H1 (cell line): ENCODE measurements around the gene HDAC8. TPM values are rescaled to one million over a fixed set of nuclear protein-coding genes. Genes with fewer than 3 reads are reported as not detected.

ENCODE experiments used
- CTCF ChIA-PET: fragments of 300-600 bp; sonication (Branson Sonifier 250); formaldehyde crosslinking; loops from one replicate; lab custom pipeline; 2021; ENCODE audit not compliant: partially characterized antibody; lab: Charles Lee
- POLR2A ChIA-PET: fragments of 300-600 bp; sonication (Branson Sonifier 250); formaldehyde crosslinking; loops from one replicate; lab custom pipeline; 2021; ENCODE audit warnings: inconsistent platforms; ENCODE audit not compliant: partially characterized antibody; lab: Charles Lee
- DNase-seq, 2 experiments: peaks; one replicate each; pipeline versions ENCODE4 v3.0.0 to v3.0.0-alpha.2; 2010 to 2022; ENCODE audit warnings: low spot score in 2 of 2, low read depth in 1 of 2, mixed read lengths in 1 of 2
- FAIRE-seq: peaks from 2 replicates; lab custom pipeline; 2011; peaks lifted over from hg19 to GRCh38; lab: Jason Lieb, UNC
- H2AFZ ChIP-seq: 2 replicates; pipeline ENCODE4 v1.8.1; 2012; ENCODE audit warnings: low read length, inconsistent platforms
- H2AK5ac ChIP-seq: 2 replicates; pipeline ENCODE4 v1.6.1; 2013; ENCODE audit warnings: low read depth, low read length
- H2BK120ac ChIP-seq: replicated peaks from 2 replicates; pipeline ENCODE3; 2013; ENCODE audit warnings: low read depth, low read length, inconsistent platforms
- H2BK12ac ChIP-seq: 2 replicates; pipeline ENCODE4 v1.6.1; 2013; ENCODE audit warnings: low read depth, low read length
- H2BK15ac ChIP-seq: 2 replicates; pipeline ENCODE4 v1.6.1; 2013; ENCODE audit warnings: low read length
- H2BK20ac ChIP-seq: 2 replicates; pipeline ENCODE4 v1.6.1; 2013; ENCODE audit warnings: low read length
- H2BK5ac ChIP-seq: 2 replicates; pipeline ENCODE4 v1.6.1; 2013; ENCODE audit warnings: low read depth, low read length
- H3K14ac ChIP-seq: 2 replicates; pipeline ENCODE4 v1.6.1; 2013; ENCODE audit warnings: inconsistent platforms; ENCODE audit not compliant: insufficient read length
- H3K18ac ChIP-seq: 2 replicates; pipeline ENCODE4 v1.6.1; 2013; ENCODE audit warnings: low read length; ENCODE audit errors: extremely low read depth
- H3K23ac ChIP-seq: 2 replicates; pipeline ENCODE4 v1.6.1; 2013; ENCODE audit warnings: inconsistent platforms; ENCODE audit not compliant: insufficient read length
- H3K23me2 ChIP-seq: 2 replicates; pipeline ENCODE4 v1.6.1; 2013; ENCODE audit warnings: low read depth, low read length
- H3K27ac ChIP-seq: 2 replicates; pipeline ENCODE4 v1.6.1; 2011; ENCODE audit warnings: low read depth, low read length, inconsistent platforms
- H3K27me3 ChIP-seq, 4 experiments: replicated peaks in 1 of 4; 1 replicate in 1 of 4; 2 replicates in 3 of 4; pipeline versions ENCODE4 v1.6.1 to v1.8.1; 2011 to 2013; ENCODE audit warnings: low read length in 3 of 4, mild to moderate bottlenecking in 3 of 4, inconsistent platforms in 2 of 4, mixed read lengths in 2 of 4, moderate library complexity in 1 of 4; ENCODE audit not compliant: control insufficient read depth in 3 of 4, insufficient read depth in 3 of 4; ENCODE audit errors: extremely low read depth in 1 of 4
- H3K36me3 ChIP-seq, 4 experiments: 2 replicates each; pipeline versions ENCODE4 v1.6.1 to v1.8.1; 2011 to 2013; ENCODE audit warnings: mild to moderate bottlenecking in 4 of 4, low read length in 3 of 4, moderate library complexity in 2 of 4, control low read depth in 1 of 4, inconsistent platforms in 1 of 4; ENCODE audit not compliant: insufficient read depth in 4 of 4, control insufficient read depth in 2 of 4
- H3K4ac ChIP-seq: replicated peaks from 2 replicates; pipeline ENCODE3; 2013; ENCODE audit warnings: low read length, low read depth, mixed read lengths, inconsistent platforms; ENCODE audit not compliant: insufficient read length
- H3K4me1 ChIP-seq, 4 experiments: replicated peaks in 1 of 4; 1 replicate in 1 of 4; 2 replicates in 3 of 4; pipeline versions ENCODE4 v1.6.1 to v1.8.1; 2011 to 2013; ENCODE audit warnings: low read length in 3 of 4, inconsistent platforms in 2 of 4, mixed read lengths in 1 of 4; ENCODE audit not compliant: insufficient read depth in 4 of 4, control insufficient read depth in 3 of 4
- H3K4me2 ChIP-seq, 2 experiments: 2 replicates each; pipeline versions ENCODE4 v1.6.1 to v1.8.1; 2011 to 2013; ENCODE audit warnings: low read depth in 2 of 2, low read length in 2 of 2, control low read depth in 1 of 2, inconsistent platforms in 1 of 2, mild to moderate bottlenecking in 1 of 2; ENCODE audit not compliant: insufficient read depth in 1 of 2
- H3K4me3 ChIP-seq, 4 experiments: fragments of 200-600, 300-600 bp in 1 of 4; sonication (generic), shearing (Covaris generic), sonication (Bioruptor Twin) in 1 of 4; 2 replicates each; pipeline versions ENCODE4 v1.5.1 to v1.8.1; 2011 to 2016; ENCODE audit warnings: low read length in 4 of 4, low read depth in 3 of 4, control low read depth in 2 of 4, inconsistent platforms in 2 of 4, mild to moderate bottlenecking in 2 of 4, mixed read lengths in 1 of 4, moderate library complexity in 1 of 4; ENCODE audit not compliant: insufficient read depth in 2 of 4; ENCODE audit errors: extremely low read depth in 1 of 4
- H3K56ac ChIP-seq: replicated peaks from 2 replicates; pipeline ENCODE3; 2013; ENCODE audit warnings: low read depth, mild to moderate bottlenecking, mixed read lengths, low read length, inconsistent platforms; ENCODE audit not compliant: insufficient read length
- H3K79me1 ChIP-seq: 2 replicates; pipeline ENCODE4 v1.6.1; 2013; ENCODE audit warnings: low read depth, low read length, control low read depth
- H3K79me2 ChIP-seq, 2 experiments: 2 replicates each; pipeline versions ENCODE4 v1.6.1 to v1.8.1; 2012 to 2013; ENCODE audit warnings: low read length in 2 of 2, mild to moderate bottlenecking in 2 of 2, inconsistent platforms in 1 of 2; ENCODE audit not compliant: insufficient read depth in 2 of 2, control insufficient read depth in 1 of 2
- H3K9ac ChIP-seq, 4 experiments: replicated peaks in 1 of 4; 1 replicate in 1 of 4; 2 replicates in 3 of 4; pipeline versions ENCODE4 v1.6.1 to v1.8.1; 2011 to 2013; ENCODE audit warnings: low read depth in 3 of 4, low read length in 3 of 4, control low read depth in 2 of 4, mild to moderate bottlenecking in 2 of 4, moderate library complexity in 2 of 4, inconsistent platforms in 1 of 4; ENCODE audit errors: extremely low read depth in 1 of 4
- H3K9me3 ChIP-seq, 2 experiments: 2 replicates each; pipeline versions ENCODE4 v1.6.1 to v1.8.1; 2012 to 2013; ENCODE audit warnings: mild to moderate bottlenecking in 2 of 2, moderate library complexity in 2 of 2, control low read depth in 1 of 2, inconsistent platforms in 1 of 2, low read depth in 1 of 2, low read length in 1 of 2, mixed read lengths in 1 of 2; ENCODE audit not compliant: insufficient read depth in 2 of 2
- H4K20me1 ChIP-seq, 2 experiments: replicated peaks in 1 of 2; 2 replicates each; pipeline versions ENCODE3 to v1.8.1; 2011 to 2013; ENCODE audit warnings: inconsistent platforms in 2 of 2, low read length in 2 of 2, mild to moderate bottlenecking in 1 of 2; ENCODE audit not compliant: insufficient read depth in 2 of 2, control insufficient read depth in 1 of 2
- H4K5ac ChIP-seq: 2 replicates; pipeline ENCODE4 v1.6.1; 2013; ENCODE audit warnings: low read length, low read depth, mixed read lengths, inconsistent platforms; ENCODE audit not compliant: insufficient read length
- H4K8ac ChIP-seq: 2 replicates; pipeline ENCODE4 v1.8.0; 2013; ENCODE audit warnings: mild to moderate bottlenecking, moderate library complexity, low read length, inconsistent platforms; ENCODE audit not compliant: insufficient read depth; ENCODE audit errors: extremely low read depth
- H4K91ac ChIP-seq: replicated peaks from 2 replicates; pipeline ENCODE3; 2013; ENCODE audit warnings: low read length, mixed read lengths, inconsistent platforms; ENCODE audit not compliant: insufficient read length
- CREB1 ChIP-seq: IDR thresholded peaks from 2 replicates; pipeline ENCODE4 v1.6.1; 2012; ENCODE audit warnings: inconsistent platforms
- polyA plus RNA-seq, 7 experiments: library from polyadenylated mRNA; depleted of rRNA in 3 of 7; stranded (reverse) in 5 of 7; unstranded in 2 of 7; fragments of >200 nt in 5 of 7; fragments of 200-250 nt in 2 of 7; gene quantifications; 1 replicate in 5 of 7; 2 replicates in 1 of 7; 4 replicates in 1 of 7; pipeline versions ENCODE4 v1.2.1 to v1.2.3, GENCODE V29; 2011 to 2013; ENCODE audit warnings: missing spikeins in 2 of 7, mixed read lengths in 2 of 7
- total RNA-seq: library from RNA; stranded (reverse); fragmentation: NEBNext Ultra II Directional; extraction: Animal tissue kit (Norgen Biotek cat#: 25700); gene quantifications from 2 replicates; pipeline ENCODE4 v1.2.1, GENCODE V29; 2021
- TF ChIP-seq, protein P1 (sequence below): fragments of 300-600 bp; sonication (generic); IDR thresholded peaks from 2 replicates; pipeline ENCODE4 v1.7.1; 2012; ENCODE audit warnings: low read length, moderate library complexity, mild to moderate bottlenecking, inconsistent platforms; ENCODE audit not compliant: insufficient replicate concordance

HDAC8 gene
- total and polyA plus RNA-seq, 2 of the 8 experiments (the other 6 are each of a cell fraction or from before 2014, with no cell fraction given): 9.7 to 20.3 TPM

DNA sequence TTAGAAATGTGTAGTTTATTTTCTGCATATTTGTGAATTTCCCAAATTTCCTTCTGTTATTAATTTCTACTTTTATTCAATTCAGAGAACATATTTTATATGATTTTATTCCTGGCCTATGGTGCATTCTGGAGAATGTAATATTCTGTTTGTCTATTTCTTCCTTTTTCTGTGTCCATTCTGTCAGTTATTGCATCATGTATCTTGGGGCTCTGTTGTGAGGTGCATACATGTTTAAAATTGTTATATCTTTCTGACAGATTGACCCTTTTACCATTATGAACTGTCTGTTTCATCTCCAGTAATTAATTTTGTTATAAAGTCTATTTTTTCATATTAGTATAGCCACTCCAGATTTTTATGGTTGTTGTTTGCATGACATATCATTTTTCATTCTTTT lies 170.0 kb downstream of the HDAC8 start:
- DNase-seq (no peak), FAIRE-seq (no peak)
- Histone ChIP-seq H3K18ac (no peak overlapping the region), H2AFZ (no peak overlapping the region), H2BK20ac (no peak overlapping the region), H2BK12ac (no peak overlapping the region), H3K4me1 (no peaks in the 10 kb centered on the region), H2BK120ac (no peak overlapping the region), H3K14ac (no peak overlapping the region), H4K5ac (no peak overlapping the region), H3K79me2 (no peaks in the 10 kb centered on the region), H3K79me1 (no peaks in the 10 kb centered on the region), H3K36me3 (no peaks in the 10 kb centered on the region), H4K20me1 (no peaks in the 10 kb centered on the region), H3K4ac (no peak overlapping the region), H3K27ac (no peak overlapping the region), H3K56ac (no peak overlapping the region), H2BK5ac (no peak overlapping the region), H3K23me2 (no peaks in the 10 kb centered on the region), H3K9me3 (no peaks in the 10 kb centered on the region), H3K9ac (no peak overlapping the region), H3K27me3 (no peaks in the 10 kb centered on the region), H4K8ac (no peak overlapping the region), H2AK5ac (no peak overlapping the region), H3K23ac (no peak overlapping the region), H3K4me2 (no peak overlapping the region), H4K91ac (no peak overlapping the region), H3K4me3 (no peak overlapping the region), H2BK15ac (no peak overlapping the region)
- POLR2A ChIA-PET: no interaction called here
- CTCF ChIA-PET: no interaction called here
- no peak for TF ChIP-seq CREB1
- TF ChIP-seq, protein P1, sequence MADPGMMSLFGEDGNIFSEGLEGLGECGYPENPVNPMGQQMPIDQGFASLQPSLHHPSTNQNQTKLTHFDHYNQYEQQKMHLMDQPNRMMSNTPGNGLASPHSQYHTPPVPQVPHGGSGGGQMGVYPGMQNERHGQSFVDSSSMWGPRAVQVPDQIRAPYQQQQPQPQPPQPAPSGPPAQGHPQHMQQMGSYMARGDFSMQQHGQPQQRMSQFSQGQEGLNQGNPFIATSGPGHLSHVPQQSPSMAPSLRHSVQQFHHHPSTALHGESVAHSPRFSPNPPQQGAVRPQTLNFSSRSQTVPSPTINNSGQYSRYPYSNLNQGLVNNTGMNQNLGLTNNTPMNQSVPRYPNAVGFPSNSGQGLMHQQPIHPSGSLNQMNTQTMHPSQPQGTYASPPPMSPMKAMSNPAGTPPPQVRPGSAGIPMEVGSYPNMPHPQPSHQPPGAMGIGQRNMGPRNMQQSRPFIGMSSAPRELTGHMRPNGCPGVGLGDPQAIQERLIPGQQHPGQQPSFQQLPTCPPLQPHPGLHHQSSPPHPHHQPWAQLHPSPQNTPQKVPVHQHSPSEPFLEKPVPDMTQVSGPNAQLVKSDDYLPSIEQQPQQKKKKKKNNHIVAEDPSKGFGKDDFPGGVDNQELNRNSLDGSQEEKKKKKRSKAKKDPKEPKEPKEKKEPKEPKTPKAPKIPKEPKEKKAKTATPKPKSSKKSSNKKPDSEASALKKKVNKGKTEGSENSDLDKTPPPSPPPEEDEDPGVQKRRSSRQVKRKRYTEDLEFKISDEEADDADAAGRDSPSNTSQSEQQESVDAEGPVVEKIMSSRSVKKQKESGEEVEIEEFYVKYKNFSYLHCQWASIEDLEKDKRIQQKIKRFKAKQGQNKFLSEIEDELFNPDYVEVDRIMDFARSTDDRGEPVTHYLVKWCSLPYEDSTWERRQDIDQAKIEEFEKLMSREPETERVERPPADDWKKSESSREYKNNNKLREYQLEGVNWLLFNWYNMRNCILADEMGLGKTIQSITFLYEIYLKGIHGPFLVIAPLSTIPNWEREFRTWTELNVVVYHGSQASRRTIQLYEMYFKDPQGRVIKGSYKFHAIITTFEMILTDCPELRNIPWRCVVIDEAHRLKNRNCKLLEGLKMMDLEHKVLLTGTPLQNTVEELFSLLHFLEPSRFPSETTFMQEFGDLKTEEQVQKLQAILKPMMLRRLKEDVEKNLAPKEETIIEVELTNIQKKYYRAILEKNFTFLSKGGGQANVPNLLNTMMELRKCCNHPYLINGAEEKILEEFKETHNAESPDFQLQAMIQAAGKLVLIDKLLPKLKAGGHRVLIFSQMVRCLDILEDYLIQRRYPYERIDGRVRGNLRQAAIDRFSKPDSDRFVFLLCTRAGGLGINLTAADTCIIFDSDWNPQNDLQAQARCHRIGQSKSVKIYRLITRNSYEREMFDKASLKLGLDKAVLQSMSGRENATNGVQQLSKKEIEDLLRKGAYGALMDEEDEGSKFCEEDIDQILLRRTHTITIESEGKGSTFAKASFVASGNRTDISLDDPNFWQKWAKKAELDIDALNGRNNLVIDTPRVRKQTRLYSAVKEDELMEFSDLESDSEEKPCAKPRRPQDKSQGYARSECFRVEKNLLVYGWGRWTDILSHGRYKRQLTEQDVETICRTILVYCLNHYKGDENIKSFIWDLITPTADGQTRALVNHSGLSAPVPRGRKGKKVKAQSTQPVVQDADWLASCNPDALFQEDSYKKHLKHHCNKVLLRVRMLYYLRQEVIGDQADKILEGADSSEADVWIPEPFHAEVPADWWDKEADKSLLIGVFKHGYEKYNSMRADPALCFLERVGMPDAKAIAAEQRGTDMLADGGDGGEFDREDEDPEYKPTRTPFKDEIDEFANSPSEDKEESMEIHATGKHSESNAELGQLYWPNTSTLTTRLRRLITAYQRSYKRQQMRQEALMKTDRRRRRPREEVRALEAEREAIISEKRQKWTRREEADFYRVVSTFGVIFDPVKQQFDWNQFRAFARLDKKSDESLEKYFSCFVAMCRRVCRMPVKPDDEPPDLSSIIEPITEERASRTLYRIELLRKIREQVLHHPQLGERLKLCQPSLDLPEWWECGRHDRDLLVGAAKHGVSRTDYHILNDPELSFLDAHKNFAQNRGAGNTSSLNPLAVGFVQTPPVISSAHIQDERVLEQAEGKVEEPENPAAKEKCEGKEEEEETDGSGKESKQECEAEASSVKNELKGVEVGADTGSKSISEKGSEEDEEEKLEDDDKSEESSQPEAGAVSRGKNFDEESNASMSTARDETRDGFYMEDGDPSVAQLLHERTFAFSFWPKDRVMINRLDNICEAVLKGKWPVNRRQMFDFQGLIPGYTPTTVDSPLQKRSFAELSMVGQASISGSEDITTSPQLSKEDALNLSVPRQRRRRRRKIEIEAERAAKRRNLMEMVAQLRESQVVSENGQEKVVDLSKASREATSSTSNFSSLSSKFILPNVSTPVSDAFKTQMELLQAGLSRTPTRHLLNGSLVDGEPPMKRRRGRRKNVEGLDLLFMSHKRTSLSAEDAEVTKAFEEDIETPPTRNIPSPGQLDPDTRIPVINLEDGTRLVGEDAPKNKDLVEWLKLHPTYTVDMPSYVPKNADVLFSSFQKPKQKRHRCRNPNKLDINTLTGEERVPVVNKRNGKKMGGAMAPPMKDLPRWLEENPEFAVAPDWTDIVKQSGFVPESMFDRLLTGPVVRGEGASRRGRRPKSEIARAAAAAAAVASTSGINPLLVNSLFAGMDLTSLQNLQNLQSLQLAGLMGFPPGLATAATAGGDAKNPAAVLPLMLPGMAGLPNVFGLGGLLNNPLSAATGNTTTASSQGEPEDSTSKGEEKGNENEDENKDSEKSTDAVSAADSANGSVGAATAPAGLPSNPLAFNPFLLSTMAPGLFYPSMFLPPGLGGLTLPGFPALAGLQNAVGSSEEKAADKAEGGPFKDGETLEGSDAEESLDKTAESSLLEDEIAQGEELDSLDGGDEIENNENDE: no peak
